Karpas-422 (cell line): ENCODE measurements around the gene VCL. TPM values are rescaled to one million over a fixed set of nuclear protein-coding genes. Genes with fewer than 3 reads are reported as not detected.
A peak's percentile ranks its signal among the peaks of the same experiment; 100 is the strongest.

Experiments
- DNase-seq: peaks from one replicate; pipeline ENCODE4 v3.0.0-alpha.2; 2015
- H2AFZ ChIP-seq: fragments of 200-600 bp; sonication (generic); 2 replicates; pipeline ENCODE4 v1.6.1; 2014; ENCODE audit warnings: antibody characterized with exemption, low read length, mixed read lengths
- H3K27ac ChIP-seq: fragments of 200-600 bp; sonication (generic); 2 replicates; pipeline ENCODE4 v1.5.1; 2014; ENCODE audit warnings: mild to moderate bottlenecking, low read length, moderate library complexity
- H3K27me3 ChIP-seq: fragments of 200-600 bp; sonication (generic); 2 replicates; pipeline ENCODE4 v1.6.1; 2014; ENCODE audit warnings: low read length, mixed read lengths
- H3K36me3 ChIP-seq: fragments of 200-600 bp; sonication (generic); 2 replicates; pipeline ENCODE4 v1.6.1; 2014; ENCODE audit warnings: low read length, mixed read lengths; ENCODE audit not compliant: insufficient read depth
- H3K4me1 ChIP-seq: fragments of 200-600 bp; sonication (generic); 2 replicates; pipeline ENCODE4 v1.6.1; 2014; ENCODE audit warnings: mild to moderate bottlenecking, low read length, mixed read lengths
- H3K4me2 ChIP-seq: fragments of 200-600 bp; sonication (generic); 2 replicates; pipeline ENCODE4 v1.6.1; 2014; ENCODE audit warnings: low read length, low read depth, mild to moderate bottlenecking; ENCODE audit not compliant: poor library complexity, severe bottlenecking
- H3K4me3 ChIP-seq: fragments of 200-600 bp; sonication (generic); 2 replicates; pipeline ENCODE4 v1.5.1; 2014; ENCODE audit warnings: mild to moderate bottlenecking, antibody characterized with exemption, low read length, mixed read lengths
- H3K79me2 ChIP-seq: fragments of 200-600 bp; sonication (generic); 2 replicates; pipeline ENCODE4 v1.6.1; 2014; ENCODE audit warnings: mild to moderate bottlenecking, low read length, mixed read lengths
- H3K9ac ChIP-seq: fragments of 200-600 bp; sonication (generic); 2 replicates; pipeline ENCODE4 v1.6.0; 2014; ENCODE audit warnings: low read length
- H3K9me2 ChIP-seq: fragments of 200-600 bp; sonication (generic), shearing (Covaris generic); replicated peaks from 2 replicates; pipeline ENCODE4 v1.6.0; 2014; ENCODE audit warnings: mild to moderate bottlenecking, low read length, moderate library complexity; ENCODE audit not compliant: insufficient read depth
- H3K9me3 ChIP-seq: fragments of 300-700, 200-600 bp; sonication (generic); 2 replicates; pipeline ENCODE4 v1.6.1; 2014; ENCODE audit warnings: low read length, mixed read lengths
- H4K20me1 ChIP-seq: fragments of 200-600 bp; sonication (generic); 2 replicates; pipeline ENCODE4 v1.6.1; 2014; ENCODE audit warnings: mild to moderate bottlenecking, antibody characterized with exemption, low read length, low read depth; ENCODE audit not compliant: insufficient read depth
- total RNA-seq: library from RNA; depleted of rRNA; stranded (reverse); fragments of >200 nt; shearing (Covaris generic); gene quantifications from 2 replicates; pipeline ENCODE4 v1.2.3, GENCODE V29; 2014; ENCODE audit warnings: low replicate concordance

VCL gene
- total RNA-seq, 1 experiment from 2014 or later: 37.6 TPM

DNA sequence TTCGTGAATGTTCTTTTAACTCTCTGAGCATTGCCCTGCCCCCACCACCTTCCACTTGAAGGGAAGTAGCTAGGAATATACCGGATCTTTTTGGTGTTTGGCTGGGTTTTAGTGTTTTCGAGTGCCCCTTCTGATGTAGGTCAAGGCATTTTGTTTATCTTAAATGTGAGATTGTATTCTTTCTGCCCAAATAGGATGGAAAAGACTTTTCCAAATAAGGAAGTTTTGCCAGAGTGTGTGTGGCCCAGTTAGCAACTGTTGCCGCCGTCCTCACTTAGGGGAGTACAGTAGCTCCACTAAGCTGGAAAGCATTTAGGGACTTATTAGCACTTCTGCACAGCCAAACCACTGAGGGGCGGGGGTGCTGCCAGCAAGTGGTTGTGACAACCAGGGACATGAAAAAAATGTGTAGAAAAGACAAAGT, 29.8 kb upstream of the VCL start:
- Histone ChIP-seq H3K4me2 (no peak overlapping the region), H3K36me3 (no peaks in the 10 kb centered on the region), H4K20me1 (no peaks in the 10 kb centered on the region), H3K9me2 (no peaks in the 10 kb centered on the region), H3K79me2 (no peaks in the 10 kb centered on the region), H3K9me3 (no peaks in the 10 kb centered on the region), H3K27me3 (no peaks in the 10 kb centered on the region), H2AFZ (no peak overlapping the region), H3K4me1 (no peaks in the 10 kb centered on the region), H3K27ac (no peak overlapping the region), H3K4me3 (no peak overlapping the region), H3K9ac (no peak overlapping the region)
- no peak for DNase-seq

- Histone ChIP-seq H3K9me2 (no peaks in the 10 kb centered on the region), H3K36me3 (no peaks in the 10 kb centered on the region), H2AFZ (no peak overlapping the region), H3K4me2 (no peak overlapping the region), H3K4me1 (no peaks in the 10 kb centered on the region), H3K4me3 (no peak overlapping the region), H3K79me2 (no peaks in the 10 kb centered on the region), H3K27me3 (no peaks in the 10 kb centered on the region), H3K27ac (no peak overlapping the region), H3K9me3 (no peaks in the 10 kb centered on the region), H4K20me1 (no peaks in the 10 kb centered on the region), H3K9ac (no peak overlapping the region)
- DNase-seq: no peak
Measured at GRCh38 chr10:73969224-73969841, 28.6 kb upstream of the VCL start.

DNA sequence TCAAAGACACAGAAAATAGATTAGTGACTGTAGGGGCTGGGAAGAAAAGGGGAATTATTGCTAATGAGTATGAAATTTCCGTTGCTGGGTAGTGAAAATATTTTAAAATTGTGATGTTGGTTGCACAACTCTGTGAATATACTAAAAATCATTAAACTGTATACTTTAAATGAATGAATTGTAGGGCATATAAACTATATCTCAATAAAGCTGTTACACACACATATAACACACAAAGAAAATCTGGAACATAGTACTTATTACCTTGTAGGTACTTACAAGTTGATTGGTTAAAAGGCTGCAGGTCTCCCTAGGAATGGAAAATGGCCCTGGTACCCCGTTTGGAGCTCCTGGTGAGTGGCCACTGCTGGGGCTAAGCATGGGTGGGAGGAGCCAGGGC, 27.1 kb upstream of the VCL start:
- Histone ChIP-seq H3K9ac (no peak overlapping the region), H3K79me2 (no peaks in the 10 kb centered on the region), H2AFZ (no peak overlapping the region), H3K36me3 (no peaks in the 10 kb centered on the region), H3K9me2 (no peaks in the 10 kb centered on the region), H3K4me3 (no peak overlapping the region), H3K9me3 (peaks cover 4% of the 10 kb centered on the region; the same call in 1 of the 2 replicates), H4K20me1 (no peaks in the 10 kb centered on the region), H3K4me2 (no peak overlapping the region), H3K4me1 (no peaks in the 10 kb centered on the region), H3K27me3 (no peaks in the 10 kb centered on the region), H3K27ac (no peak overlapping the region)
- DNase-seq: no peak

DNA sequence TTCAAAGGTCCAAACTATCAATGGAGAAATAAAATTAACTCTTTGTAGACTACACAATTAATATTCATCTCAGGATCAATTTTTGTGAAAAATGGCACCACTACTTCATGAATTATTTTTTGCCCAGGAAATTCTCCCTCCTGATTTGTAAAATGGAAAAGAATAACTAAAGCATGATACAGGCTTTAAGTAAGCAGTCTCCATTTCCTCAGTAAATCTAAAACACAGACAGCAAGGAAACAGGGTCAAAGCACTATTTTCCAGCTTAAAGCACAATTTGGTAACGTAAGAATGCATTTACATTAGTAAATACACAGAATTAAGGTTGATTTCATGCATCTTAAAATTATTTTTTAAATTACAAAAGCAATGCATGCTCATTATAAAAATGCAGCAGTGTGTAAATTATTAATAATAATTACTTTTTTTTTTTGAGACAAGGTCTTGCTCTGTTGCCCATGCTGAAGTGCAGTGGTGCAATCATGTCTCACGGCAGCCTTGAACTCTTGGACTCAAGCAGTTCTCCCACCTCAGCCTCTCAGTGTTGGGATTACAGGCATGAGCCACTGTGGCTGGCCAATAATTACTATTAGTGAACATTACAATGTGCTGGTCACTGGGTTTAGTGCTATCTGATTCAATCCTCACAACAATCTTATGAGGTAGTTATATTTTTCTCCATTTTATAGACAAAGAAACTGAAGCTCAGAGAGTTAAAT, 26.1 kb upstream of the VCL start:
- Histone ChIP-seq H3K27me3 (no peaks in the 10 kb centered on the region), H4K20me1 (no peaks in the 10 kb centered on the region), H3K9me3 (peaks cover 4% of the 10 kb centered on the region; the same call in 1 of the 2 replicates), H3K4me2 (no peak overlapping the region), H3K4me3 (no peak overlapping the region), H3K9me2 (no peaks in the 10 kb centered on the region), H3K27ac (no peak overlapping the region), H3K9ac (no peak overlapping the region), H2AFZ (no peak overlapping the region), H3K4me1 (no peaks in the 10 kb centered on the region), H3K36me3 (no peaks in the 10 kb centered on the region), H3K79me2 (no peaks in the 10 kb centered on the region)
- DNase-seq: no peak

GRCh38 chr10:73973427-73973826, 24.5 kb upstream of the VCL start:
- no peaks in the 10 kb centered on the region for H3K9me2 ChIP-seq
- no peak overlapping the region for H2AFZ ChIP-seq
- no peak overlapping the region for H3K9ac ChIP-seq
- no peak for DNase-seq
- no peak overlapping the region for H3K27ac ChIP-seq
- no peaks in the 10 kb centered on the region for H4K20me1 ChIP-seq
- no peaks in the 10 kb centered on the region for H3K4me1 ChIP-seq
- no peaks in the 10 kb centered on the region for H3K36me3 ChIP-seq
- H3K4me3 ChIP-seq: no peak overlapping the region
- no peaks in the 10 kb centered on the region for H3K79me2 ChIP-seq
- H3K27me3 ChIP-seq: no peaks in the 10 kb centered on the region
- H3K9me3 ChIP-seq: peaks cover 4% of the 10 kb centered on the region; the same call in 1 of the 2 replicates
- no peak overlapping the region for H3K4me2 ChIP-seq

DNA sequence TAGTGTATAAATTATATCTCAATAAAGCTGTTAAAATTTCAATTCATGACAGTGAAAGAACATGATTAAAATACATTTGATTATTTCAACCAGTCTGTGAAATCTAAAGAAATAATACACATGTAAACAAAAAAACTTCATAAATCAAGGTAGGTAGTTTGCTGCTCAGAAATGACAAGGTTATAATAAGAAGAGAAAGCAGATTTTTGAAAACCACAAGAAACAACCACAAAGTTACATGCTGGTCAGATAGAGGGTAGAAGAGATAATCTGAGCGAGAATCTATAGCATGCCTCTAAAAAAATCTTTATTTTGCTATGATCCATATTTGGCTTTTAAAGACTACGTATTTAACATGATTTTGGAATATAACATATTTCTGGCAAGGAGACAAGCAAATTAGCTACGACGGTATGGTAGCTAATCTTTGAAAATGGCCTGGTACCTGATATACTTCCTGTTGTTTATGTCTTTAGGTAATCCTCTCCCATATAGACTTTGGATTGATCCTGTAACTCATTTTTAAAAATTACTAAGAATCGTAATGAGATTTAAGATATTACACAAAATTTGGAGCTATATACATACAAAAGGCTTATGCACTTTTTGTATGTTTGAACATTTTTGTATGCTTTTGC, 23.5 kb upstream of the VCL start:
- Histone ChIP-seq H2AFZ (peak overlapping the region; percentile 75), H3K4me1 (peaks cover 7% of the 10 kb centered on the region), H3K36me3 (no peaks in the 10 kb centered on the region), H3K9me3 (peaks cover 4% of the 10 kb centered on the region; the same call in 1 of the 2 replicates), H3K79me2 (no peaks in the 10 kb centered on the region), H3K27ac (no peak overlapping the region), H3K27me3 (no peaks in the 10 kb centered on the region), H4K20me1 (no peaks in the 10 kb centered on the region), H3K4me3 (no peak overlapping the region), H3K9me2 (no peaks in the 10 kb centered on the region), H3K4me2 (no peak overlapping the region), H3K9ac (no peak overlapping the region)
- DNase-seq: no peak

- Histone ChIP-seq H3K9me3 (peaks cover 4% of the 10 kb centered on the region; the same call in 1 of the 2 replicates), H3K27ac (no peak overlapping the region), H2AFZ (no peak overlapping the region), H3K36me3 (no peaks in the 10 kb centered on the region), H3K4me2 (no peak overlapping the region), H3K79me2 (no peaks in the 10 kb centered on the region), H3K4me1 (peaks cover 14% of the 10 kb centered on the region), H4K20me1 (no peaks in the 10 kb centered on the region), H3K4me3 (no peak overlapping the region), H3K27me3 (no peaks in the 10 kb centered on the region), H3K9ac (no peak overlapping the region), H3K9me2 (no peaks in the 10 kb centered on the region)
- DNase-seq: no peak
Measured at GRCh38 chr10:73975388-73975787, 22.5 kb upstream of the VCL start.

GRCh38 chr10:73979141-73979808, 18.6 kb upstream of the VCL start:
- Histone ChIP-seq H3K27me3 (no peaks in the 10 kb centered on the region), H2AFZ (peak overlapping the region; percentile 40; the same call in 1 of the 2 replicates), H3K27ac (peak overlapping the region; percentile 47; the same call in 1 of the 2 replicates), H3K79me2 (no peaks in the 10 kb centered on the region), H3K4me2 (peak overlapping the region; percentile 70), H4K20me1 (no peaks in the 10 kb centered on the region), H3K4me3 (peak overlapping the region; percentile 46), H3K9ac (peak overlapping the region; percentile 46), H3K36me3 (no peaks in the 10 kb centered on the region), H3K9me3 (peaks cover 4% of the 10 kb centered on the region; the same call in 1 of the 2 replicates), H3K9me2 (no peaks in the 10 kb centered on the region), H3K4me1 (peaks cover 22% of the 10 kb centered on the region)
- no peak for DNase-seq
